ENCODE results near the gene SIRT6.

DNA sequence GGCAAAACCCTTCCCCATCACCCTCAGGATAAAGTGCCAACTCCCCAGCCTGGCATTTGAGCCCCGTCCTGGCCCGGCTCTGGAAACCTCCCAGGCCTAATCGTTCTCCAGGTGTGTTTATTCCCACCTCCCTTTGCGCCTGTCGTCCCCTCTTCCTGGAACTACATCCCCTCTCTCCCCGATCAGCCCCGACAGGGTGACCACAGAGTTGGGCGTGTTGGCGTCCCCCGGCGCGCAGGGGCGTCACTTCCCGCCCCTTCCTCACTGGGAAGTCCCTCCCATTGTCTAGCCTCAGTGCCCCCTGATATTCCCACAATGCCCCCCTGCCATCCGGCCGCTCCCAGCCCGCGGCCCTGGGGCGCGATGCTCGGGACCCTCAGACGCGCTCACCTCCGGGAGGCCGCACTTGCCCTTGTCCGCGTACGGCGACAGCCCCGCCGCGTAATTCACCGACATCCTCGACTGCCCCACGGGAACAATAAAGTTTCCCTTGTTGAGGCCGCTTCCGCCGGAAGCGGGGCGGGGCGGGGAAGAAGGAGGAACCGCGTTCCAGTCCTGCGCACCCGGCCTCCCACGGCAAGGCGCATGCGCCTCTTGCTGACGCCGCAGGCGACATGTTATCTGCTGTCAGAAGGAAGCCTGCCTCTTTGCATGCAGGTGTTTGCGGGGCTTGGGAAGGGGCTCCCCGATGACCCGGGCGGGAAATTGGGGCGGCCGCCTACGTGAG is at the start of gene SIRT6, which contains the start of gene ANKRD24:
- TF ChIP-seq, protein P1, sequence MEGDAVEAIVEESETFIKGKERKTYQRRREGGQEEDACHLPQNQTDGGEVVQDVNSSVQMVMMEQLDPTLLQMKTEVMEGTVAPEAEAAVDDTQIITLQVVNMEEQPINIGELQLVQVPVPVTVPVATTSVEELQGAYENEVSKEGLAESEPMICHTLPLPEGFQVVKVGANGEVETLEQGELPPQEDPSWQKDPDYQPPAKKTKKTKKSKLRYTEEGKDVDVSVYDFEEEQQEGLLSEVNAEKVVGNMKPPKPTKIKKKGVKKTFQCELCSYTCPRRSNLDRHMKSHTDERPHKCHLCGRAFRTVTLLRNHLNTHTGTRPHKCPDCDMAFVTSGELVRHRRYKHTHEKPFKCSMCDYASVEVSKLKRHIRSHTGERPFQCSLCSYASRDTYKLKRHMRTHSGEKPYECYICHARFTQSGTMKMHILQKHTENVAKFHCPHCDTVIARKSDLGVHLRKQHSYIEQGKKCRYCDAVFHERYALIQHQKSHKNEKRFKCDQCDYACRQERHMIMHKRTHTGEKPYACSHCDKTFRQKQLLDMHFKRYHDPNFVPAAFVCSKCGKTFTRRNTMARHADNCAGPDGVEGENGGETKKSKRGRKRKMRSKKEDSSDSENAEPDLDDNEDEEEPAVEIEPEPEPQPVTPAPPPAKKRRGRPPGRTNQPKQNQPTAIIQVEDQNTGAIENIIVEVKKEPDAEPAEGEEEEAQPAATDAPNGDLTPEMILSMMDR (IDR thresholded peaks at IDR 0.05), result peak in 1 of 3 experiments; percentile 38
- peak; percentile 93 to 99 for TF ChIP-seq POLR2AphosphoS5 (IDR thresholded peaks at IDR 0.05)

All from esophagus muscularis mucosa (tissue), 3 donors.